Cerebellar nuclear complex (tissue), 1 donor: ENCODE data around the gene C5orf22.
"Not testable (repeated sequence)": the region's sequence is repeated elsewhere in the genome, so short reads cannot be mapped to it uniquely, and the experiment has no call there.

ENCODE experiments used
- DNase-seq, 2 experiments: peaks; one replicate each; lab custom pipeline; 2025; lab: John Stamatoyannopoulos, UW

Gene C5orf22

GRCh38 chr5:31531888-31532547, at the start of gene C5orf22, which contains the start of gene DROSHA:
C5orf22 (plus strand) TSS chr5:31532301; CDS start chr5:31532393, 92 bp downstream.
DROSHA (minus strand) TSS chr5:31532093; CDS start chr5:31529059, 3,034 bp downstream.
- DNase-seq: peak; percentile 72 to 83

DNA sequence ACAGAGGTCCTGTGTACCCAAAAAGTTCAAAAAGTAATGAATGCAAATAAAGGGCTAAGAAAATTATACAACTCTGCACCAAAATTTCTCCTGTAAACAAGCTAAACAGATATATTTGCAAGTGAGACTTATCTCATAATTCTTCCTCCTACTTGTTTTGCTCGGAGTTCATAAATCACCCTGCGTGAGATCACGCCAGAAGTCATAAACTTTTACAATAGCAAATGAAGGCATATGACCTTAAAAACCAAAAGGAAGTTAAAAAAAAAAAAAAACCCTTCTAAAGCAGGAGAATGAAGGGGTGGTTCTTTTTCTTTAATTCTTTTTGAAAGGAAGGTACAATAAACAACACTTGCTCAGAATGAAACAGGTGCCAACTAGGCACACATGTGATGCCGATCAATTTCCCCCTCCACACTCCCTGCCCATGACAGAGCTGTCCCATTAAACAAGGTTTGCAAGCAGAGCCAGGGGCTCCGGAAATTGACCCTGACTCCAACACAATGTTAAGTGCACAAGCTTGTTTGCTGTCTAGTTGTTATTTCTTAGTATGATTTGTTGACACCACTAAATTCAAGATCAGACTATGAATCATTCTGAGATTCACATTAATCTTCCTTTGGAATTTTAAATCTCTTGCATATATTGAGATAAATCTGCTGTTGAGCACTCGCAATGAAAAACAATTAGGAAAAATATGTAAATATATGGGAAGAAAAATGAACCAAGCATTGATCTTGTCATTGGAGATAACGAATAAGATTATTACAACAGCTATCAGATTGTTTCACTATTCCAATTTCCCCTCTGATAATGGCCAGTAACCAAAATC, 46.5 kb upstream of the C5orf22 start:
- DNase-seq: no peak

- DNase-seq: no peak
These were observed 45.7 kb upstream of the C5orf22 start for GRCh38 chr5:31486441-31486840.

DNA sequence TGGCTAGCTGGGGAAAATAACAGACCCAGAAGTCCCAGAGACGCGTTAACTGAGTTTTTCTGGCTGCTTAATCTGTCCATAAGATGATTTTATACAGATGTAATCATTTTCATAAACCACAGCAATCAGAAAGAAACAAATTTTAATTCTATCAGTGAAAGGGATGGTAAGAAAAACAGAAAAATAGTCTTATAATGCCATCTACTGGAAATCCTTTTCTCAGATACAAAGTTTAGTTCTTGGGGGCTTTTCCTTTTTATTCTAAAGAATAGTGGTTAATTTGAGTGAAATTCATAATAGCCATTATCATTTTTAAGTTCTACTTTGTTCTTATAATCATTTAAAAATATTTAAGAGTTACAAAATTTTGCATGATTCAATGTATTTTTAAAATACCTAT, 44.6 kb upstream of the C5orf22 start:
- no peak for DNase-seq

- no peak for DNase-seq
These were observed 39.2 kb upstream of the C5orf22 start for GRCh38 chr5:31492869-31493268.

DNA sequence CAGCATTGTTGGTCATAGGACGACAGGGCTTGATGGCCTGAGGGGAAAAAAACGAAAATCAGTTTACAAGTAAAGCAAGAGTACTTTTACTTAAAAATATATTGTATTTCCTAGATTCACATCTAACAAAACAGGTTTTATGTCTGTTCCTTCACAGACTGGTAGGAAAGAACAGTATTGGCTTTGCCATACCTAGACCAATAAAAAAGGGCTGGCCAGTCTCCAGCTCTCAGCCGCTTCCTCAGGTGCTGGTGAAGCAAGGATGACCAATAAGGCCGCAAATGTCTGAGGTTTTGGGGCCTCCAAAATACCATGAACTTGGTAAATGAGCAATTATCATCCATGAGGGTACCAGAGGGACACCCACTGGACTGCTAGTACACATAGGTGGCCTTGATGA, 36.8 kb upstream of the C5orf22 start:
- no peak for DNase-seq

DNA sequence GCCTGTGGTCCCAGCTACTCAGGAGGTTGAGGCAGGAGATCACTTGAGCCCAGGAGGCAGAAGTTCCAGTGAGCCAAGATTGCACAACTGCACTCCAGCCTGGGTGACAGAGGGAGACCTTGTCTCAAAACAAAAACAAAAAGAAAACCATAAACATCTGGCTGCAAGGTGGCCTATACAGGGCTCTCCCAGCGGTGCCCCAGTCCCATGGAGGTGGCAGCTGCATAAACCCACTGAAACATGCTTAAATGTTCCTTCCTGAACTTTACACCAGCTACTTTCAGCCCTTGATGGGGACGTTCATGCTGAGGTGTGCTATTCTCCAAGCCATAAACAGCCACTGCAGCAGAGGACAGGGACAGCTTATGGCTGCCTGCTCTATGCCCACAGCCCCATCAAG, 35.8 kb upstream of the C5orf22 start:
- DNase-seq: no peak

GRCh38 chr5:31496891-31497290, 35.2 kb upstream of the C5orf22 start:
- no peak for DNase-seq

DNA sequence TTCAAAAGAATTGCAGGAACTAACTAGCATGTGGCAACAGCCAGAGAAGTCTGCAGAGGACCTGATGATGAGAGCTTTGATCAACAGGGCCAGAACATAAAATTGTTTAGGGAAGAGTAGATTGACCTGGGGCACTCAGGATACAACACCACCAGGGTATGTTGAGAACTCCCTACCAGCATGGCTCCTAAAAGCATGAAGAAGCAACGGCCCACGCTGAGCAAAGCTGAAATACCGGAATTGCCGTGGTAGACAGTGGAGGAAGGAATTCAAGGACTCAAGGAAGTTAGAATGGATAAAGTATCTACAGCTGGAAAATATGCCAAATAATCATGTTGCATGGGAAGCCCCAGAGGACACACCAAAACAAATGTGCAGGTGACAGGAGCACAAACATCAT, 31.8 kb upstream of the C5orf22 start:
- DNase-seq: no peak

DNA sequence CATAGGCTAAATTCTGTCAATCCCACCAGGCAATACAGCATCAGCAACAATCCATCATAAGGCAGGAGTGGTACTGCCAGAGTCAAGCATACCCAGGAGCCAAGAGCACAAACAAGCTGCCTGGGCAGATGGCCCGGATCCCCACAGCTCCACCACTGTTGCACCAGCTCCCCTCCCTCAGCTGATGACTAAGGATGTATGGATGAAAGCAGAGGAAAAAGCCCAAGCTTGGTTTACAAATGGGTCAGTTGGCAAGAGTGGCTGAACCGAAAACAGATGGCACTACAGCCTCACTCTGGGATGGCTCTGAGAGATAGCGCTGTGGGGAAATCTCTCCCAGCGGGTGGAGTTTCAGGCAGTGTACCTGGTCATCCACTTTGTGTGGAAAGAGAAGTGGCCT, 29.6 kb upstream of the C5orf22 start:
- peak; percentile 87 to 90 for DNase-seq

- no peak for DNase-seq
These were observed 27.6 kb upstream of the C5orf22 start for GRCh38 chr5:31504529-31504928.

- DNase-seq: no peak
These were observed 20.8 kb upstream of the C5orf22 start for GRCh38 chr5:31511305-31511704.

GRCh38 chr5:31516802-31517201, 15.3 kb upstream of the C5orf22 start:
- no peak for DNase-seq

DNA sequence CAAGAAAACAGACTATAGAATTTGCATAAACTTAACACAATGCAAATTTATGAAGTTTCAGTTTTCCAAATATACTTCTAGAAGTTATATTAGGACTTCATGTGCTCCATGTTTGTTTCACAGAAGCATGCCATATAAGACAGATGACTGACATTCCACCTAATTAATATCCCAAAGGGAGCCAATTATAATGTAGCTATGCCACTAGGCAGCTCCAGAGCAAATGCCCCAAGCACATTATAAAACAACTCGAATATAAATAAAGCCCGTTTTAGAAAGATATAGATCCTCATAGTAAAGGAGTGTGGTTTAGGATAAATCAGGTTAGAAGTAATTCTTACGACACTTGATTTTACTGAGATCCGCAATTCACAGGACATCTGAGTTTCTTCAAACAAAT, 9.1 kb upstream of the C5orf22 start:
- no peak for DNase-seq

DNA sequence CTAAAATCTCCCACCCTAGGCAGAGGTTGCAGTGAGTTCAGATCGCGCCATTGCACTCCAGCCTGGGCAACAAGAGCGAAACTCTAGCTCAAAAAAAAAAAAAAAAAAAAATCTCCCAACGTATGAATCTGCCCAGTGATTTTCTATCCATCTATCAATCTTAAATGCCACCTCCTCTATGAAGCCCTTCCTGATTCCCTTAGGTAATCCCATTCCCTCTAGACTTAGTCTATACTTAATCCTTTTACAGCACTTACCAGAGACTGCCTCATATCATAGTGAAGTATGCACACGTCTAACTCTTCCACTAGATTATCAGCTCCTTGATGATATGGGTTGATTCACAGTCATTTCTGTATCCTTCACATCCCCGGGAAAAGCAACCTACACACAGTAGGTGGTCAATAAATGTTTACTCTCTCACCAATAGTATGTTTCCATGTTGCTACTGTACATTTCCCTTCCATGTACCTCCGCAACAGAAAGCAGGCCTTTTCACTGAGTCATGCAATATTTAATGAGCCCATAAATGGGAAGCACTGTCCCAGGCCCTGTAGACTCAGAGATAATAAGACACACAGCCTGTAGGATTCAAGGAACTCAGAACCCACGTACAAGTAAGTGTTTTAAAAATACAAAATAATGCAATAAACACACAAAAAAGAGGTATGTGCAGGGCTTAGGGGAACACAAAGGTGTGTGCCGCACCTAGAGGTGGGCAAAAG, 1.4 kb upstream of the C5orf22 start:
- DNase-seq: no peak

- peak in 1 of 2 experiments; percentile 25 for DNase-seq
These were observed 586 bp upstream of the C5orf22 start for GRCh38 chr5:31531543-31531887.

DNA sequence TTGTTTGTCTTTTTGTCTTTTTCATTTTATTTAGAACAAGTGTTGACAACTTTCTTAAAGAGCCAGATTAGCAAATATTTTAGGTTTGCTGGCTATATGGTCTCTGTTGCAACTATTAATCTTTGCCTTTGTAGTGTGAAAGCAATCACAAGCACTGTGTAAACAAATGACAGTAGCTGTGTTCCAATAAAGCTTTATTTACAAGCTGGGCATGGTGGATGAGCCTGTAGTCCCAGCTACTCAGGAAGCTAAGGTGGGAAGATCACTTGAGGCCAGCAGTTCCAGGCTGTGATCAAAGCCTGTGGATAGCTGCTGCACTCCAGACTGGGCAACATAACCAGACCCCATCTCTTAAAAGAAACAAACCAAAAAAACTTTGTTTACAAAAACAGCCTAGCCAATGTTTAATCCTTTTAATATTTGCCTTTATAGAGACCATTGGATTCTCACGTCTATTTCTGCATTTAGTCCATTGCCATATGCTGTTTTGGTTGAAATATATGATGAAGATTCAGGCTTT, 2.5 kb downstream of the C5orf22 start:
- DNase-seq: no peak

DNA sequence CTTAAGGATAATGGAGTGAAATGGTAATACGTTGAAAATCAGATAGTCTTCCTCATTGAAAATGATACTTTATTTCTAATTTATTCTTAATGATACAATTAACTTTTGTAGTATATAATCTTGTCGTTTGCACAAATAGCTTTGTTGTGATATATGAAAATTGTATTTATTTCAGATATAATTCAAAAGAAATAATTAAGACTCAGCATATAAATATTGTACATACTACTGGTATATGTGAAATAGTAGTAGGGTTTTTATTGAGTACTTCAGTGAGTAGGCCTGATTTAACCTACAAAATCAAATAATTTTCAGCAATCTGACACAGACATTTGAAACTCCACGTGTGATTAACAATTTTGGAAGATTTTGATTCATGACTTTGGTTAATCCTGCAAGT, 4.8 kb downstream of the C5orf22 start:
- DNase-seq: no peak

GRCh38 chr5:31537349-31537748, 5.2 kb downstream of the C5orf22 start:
- no peak for DNase-seq

- DNase-seq: no peak
These were observed 5.8 kb downstream of the C5orf22 start for GRCh38 chr5:31537851-31538250.

DNA sequence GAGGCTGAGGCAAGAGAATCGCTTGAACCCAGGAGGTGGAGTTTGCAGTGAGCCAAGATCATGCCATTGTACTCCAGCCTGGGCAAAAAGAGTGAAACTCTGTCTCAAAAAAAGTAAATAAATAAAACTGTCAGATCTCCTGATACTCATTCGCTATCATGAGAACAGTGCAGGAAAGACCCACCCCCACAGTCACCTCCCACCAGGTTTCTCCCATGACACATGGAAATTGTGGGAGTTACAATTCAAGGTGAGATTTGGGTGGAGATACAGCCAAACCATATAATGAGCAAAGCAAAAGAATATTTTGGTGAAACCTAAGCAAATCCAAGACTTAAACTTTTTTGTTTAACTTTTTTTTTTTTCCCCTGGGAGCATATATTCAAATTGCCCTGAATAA, 17.0 kb downstream of the C5orf22 start:
- DNase-seq: not testable (repeated sequence)

- DNase-seq: no peak
These were observed 19.8 kb downstream of the C5orf22 start for GRCh38 chr5:31551878-31552277.

- DNase-seq: no peak
These were observed 21.8 kb downstream of the C5orf22 start for GRCh38 chr5:31553863-31554262.
